ENCODE measurements around the gene ELL.
"Not testable (repeated sequence)": the region's sequence is repeated elsewhere in the genome, so short reads cannot be mapped to it uniquely, and the experiment has no call there.

The ELL gene

GRCh38 chr19:18521692-18522123 lies at the start of gene ELL:
Gene ELL (minus strand): TSS chr19:18522070. CDS start chr19:18522055, 15 bp downstream.
- DNase-seq, result peak in 1 of 58 donors; percentile 53

- DNase-seq, result no peak
These were observed 46.5 kb upstream of the ELL start for GRCh38 chr19:18568367-18568766.

GRCh38 chr19:18566953-18567352 lies 45.1 kb upstream of the ELL start:
- DNase-seq, result no peak

- DNase-seq, result no peak
These were observed 40.2 kb upstream of the ELL start for GRCh38 chr19:18562086-18562485.

- no peak for DNase-seq
These were observed 37.8 kb upstream of the ELL start for GRCh38 chr19:18559685-18560084.

DNA sequence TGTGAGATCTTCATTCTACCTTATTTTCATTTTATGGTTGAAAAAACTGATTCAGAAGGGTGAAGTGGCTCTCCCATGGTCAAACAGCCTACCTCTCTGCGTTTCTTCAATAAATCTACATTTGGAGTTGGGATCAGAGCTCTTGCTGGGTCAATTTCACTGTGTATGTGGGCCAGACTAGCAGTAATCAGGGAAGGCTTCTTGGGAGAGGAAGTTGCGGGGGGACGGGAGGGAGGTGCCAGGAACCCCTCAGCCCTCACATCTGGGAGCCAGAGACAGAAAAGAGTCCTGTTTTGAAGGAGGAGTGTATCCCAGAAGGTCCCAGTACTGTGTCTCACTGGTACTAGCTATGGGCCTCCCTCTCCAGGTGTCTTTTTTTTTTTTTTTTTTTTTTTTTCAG lies 36.7 kb upstream of the ELL start:
- DNase-seq, result no peak

GRCh38 chr19:18558202-18558555 lies 36.3 kb upstream of the ELL start:
- DNase-seq, result peak in 1 of 58 donors; percentile 26

DNA sequence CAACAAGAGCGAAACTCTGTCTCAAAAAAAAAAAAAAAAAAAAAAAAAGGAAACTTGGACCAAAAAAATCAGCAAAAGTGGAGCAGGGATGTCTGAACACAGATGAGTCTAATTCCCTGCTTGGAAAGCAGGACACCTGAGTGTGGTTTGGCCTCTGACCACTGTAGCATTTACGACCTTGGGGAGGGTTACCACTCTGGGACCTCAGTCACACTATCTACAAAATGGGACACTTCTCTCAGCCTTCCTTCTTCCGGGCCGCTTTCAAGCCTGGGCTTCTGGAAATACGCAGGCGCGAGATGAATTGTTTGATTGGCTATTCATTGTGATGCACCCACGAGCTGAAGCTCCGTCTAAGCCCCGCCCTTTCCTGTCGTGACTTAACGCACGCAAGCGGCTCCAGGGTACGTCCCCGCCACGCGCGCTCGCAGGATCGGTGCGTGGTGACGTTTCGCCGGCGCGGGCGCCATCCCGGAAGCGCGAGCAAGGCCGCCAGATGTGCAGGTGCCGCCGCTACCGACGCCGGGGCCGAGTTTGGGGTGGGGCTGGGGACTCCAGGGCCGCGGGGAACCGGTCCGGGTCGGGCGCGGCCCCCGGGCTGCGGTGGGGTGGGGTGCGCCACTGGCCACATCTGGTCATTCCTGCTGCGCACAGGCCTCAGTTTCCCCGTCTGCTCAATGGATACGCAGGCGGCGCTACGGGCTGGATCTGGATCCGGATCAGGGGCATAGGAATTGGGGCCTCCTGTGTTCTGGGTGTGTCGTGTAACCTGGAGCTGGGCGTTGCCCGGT lies 35.7 kb upstream of the ELL start, which contains the start of gene KXD1:
TSS of gene KXD1 (plus strand) at position 460 of the 791 bp plus-strand sequence. CDS start 4,187 bp downstream, outside the sequence.
- DNase-seq, result peak; percentile 51 to 98 (median 94)

DNA sequence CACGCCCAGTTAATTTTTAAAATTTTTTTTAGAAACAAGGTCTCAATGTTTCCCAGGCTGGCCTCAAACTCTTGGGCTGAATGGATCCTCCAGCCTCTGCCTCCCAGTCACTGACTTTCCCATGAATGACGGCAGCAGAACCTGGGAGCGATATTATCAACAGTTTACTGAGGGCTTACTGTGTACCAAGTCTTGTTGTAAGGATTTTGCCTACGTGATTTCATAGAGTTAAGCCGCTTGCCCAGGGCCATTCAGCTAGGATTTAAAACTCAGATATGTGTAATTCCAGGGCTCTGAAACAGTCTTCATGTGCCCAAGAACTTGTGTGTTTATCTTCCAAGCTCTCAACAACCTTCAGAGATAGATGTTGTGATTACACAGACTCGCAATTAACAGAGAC lies 29.8 kb upstream of the ELL start:
- DNase-seq, result no peak

DNA sequence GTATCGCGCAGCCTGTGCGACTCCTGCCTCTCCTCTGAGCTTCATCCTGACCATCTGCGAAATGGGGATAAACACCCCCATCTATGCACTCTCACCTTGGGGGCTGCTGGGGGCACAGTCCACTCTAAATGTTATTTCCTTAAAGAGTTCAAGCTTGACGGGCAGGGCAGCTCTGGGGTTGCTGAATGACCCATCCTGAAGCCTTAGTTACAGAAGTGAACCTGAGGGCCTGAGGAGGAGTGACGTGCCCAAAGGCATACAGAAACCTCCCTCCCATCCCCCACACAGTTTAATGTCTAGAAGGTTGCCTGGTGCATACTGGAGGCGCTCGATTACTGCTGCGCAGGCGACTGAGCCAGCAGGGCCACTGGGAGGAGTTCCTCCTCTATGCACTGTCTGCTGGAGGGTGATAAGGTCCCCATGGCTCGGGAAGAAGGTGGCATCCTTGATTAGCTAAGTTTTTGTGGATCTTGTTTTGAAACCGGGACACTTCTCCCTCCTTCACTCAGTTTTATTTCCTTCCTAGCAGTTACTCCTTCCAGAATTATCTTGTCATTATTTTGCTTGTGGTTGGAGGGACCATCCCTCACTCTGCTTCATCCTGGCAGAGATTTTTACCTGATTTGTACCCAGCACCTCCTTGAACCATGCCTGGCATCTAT lies 22.1 kb upstream of the ELL start:
- DNase-seq, result peak in 29 of 58 donors; percentile 6 to 66 (median 29)

DNA sequence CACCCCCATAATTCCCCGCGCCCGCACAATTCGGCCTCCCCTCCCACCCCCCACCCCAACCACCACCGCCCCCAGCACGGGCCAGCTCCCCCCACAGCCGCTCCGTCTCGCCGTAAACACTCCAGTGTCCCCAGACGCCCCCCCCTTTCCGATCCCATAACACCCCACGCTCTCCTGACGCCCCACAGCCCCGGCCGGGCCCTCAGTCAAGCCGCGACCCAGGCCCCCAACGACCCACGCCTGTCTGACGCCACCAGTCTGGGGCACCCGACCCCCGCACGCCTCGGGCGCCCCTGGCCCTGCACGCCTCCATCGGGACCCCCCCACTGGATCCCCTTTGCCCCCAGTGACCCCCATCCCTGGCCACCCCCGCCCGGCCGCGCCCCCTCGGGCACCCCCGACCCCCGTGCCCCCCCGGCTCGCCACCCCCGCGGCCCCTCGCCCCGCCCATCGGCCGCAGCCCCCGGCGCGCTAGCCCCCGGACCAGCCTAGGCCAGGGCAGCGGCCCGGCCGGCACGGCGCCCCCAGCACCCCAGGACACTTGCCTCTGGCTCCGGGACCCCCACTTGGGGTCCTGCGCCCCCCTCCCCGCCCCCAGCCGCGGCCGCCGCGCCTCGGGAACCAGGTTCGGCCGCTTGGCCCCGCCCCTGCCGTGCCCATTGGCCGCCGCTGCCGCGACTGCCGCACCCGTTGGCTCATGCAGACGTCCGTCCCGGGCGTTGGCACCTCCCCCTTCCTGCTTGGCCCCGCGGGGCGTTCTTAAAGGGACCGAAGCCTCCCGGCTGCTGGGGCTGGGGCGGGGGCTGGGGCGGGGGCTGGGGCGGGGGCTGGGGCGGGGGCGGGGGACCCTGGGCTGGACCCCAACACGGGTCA lies 21.3 kb upstream of the ELL start, which contains the start of gene FKBP8:
TSS of gene FKBP8 (minus strand) at position 633 of the 873 bp plus-strand sequence. CDS start 1,603 bp downstream, outside the sequence.
- peak; percentile 16 to 96 (median 87) for DNase-seq

DNA sequence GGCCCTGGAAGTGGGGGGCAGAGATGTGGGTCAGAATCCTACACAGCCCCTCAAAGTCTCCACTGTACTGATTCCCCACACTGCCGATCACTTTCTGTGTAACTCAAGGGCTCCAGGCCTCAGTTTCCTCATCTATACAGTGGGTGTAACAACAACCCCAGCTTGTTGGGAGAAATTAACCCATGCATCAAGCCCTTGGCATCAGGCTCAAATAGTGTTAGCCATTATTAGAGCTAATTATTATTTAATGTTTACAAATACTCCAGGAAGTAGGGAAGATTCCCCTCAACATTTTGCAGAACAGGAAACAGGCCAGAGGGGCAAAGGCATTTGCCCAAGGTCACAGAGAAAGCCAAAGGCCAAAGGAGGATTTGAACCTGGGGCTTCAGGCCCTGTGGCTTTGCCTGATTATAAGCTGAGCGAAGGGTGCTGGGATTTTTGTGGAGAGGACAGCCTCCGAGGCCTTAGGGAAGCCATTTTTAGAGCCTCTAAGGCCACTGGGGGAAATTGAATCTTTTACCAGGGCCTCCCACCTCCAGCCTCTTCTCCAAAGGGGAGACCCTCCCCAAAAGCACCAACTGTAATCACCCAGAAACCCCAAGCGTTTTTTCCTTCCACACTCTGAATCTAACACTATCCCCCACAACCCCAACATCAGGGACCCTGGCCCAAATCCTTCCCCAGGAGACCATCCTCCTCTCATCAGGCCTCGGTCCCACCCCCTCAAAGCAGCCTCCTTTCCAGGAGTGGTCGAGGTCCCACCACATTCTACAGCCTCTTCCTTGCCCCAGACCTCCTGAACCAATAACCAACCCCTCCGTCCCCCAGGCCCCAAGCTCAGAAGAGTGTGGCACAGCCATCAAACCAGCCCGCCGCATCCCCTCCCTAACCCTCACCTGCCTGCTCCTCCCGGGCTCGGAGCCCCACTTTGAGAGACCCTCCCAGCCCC lies 20.4 kb upstream of the ELL start:
- peak in 2 of 58 donors; percentile 12 to 52 for DNase-seq

GRCh38 chr19:18541258-18541991 lies 19.6 kb upstream of the ELL start:
- peak in 4 of 58 donors; percentile 6 to 49 (median 8) for DNase-seq

DNA sequence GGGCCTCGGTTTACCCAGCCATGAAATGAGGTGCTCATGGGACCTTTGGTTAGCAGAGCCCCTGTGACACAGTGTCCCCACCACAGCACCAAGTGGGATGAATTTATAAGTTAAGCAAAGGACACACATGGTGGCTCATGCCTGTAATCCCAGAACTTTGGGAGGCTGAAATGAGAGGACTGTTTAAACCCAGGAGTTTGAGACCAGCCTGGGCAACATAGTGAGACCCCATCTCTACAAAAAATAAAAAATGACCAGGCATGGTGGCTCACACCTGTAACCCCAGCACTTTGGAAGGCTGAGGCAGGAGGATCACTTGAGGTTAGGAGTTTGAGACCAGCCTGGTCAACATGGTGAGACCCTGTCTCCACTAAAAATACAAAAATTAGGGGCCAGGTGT lies 18.3 kb upstream of the ELL start:
- DNase-seq, result not testable (repeated sequence)

DNA sequence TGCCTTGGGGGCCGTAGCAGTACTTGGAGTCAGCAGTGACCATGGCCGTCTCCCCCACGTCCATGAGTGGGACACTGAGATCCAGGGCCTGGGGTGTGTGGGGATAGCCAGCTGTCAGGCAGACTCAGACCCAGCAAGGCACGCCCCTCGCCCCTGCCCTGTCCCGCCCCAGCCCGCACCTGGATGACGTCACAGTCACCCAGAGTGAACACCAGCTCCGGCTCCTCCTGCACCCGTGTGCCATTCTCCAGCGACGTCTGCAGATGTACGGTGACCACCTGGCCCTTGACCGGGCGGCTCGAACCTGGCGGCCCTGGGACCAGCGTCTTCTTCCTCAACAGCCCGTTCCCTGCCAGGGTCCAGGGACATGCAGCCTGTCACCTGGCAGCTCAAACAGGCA lies 17.5 kb upstream of the ELL start:
- no peak for DNase-seq

- no peak for DNase-seq
These were observed 16.2 kb upstream of the ELL start for GRCh38 chr19:18538115-18538514.

DNA sequence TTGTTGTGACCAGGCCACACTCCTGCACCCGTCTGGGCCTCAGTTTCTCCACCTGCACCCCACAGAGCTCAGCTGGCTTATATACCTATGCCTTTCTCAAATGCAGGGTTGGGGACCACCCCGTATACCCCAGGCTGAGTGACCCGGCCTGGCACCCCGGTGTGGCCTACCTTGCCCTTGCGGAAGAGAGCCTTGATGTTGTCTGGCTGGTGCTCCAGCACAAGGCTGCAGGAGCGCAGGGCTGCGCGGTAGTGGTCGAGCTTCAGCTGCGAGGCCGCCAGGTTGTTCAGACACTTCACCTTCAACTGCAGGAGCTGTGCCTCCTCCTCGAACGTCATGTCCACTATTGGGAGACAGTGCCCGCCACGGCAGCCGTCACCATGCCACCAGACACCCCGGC lies 15.6 kb upstream of the ELL start:
- DNase-seq, result no peak

GRCh38 chr19:18536475-18536874 lies 14.6 kb upstream of the ELL start:
- DNase-seq, result no peak

- DNase-seq, result no peak
These were observed 11.2 kb upstream of the ELL start for GRCh38 chr19:18533058-18533457.
